HuH-7.5 (cell line): Measurements from ENCODE around the gene CARD11.
"Not testable (repeated sequence)": the region's sequence is repeated elsewhere in the genome, so short reads cannot be mapped to it uniquely, and the experiment has no call there.

Source experiments
- DNase-seq: peaks from one replicate; pipeline ENCODE4 v3.0.0; 2011; ENCODE audit warnings: low spot score

CARD11 gene

GRCh38 chr7:3064067-3064466 lies 20.4 kb upstream of the CARD11 start:
- DNase-seq: no peak

- DNase-seq: no peak
Measured at GRCh38 chr7:3063016-3063753, 19.5 kb upstream of the CARD11 start.

GRCh38 chr7:3057066-3057420 lies 13.4 kb upstream of the CARD11 start:
- no peak for DNase-seq

- no peak for DNase-seq
Measured at GRCh38 chr7:3056234-3057065, 12.8 kb upstream of the CARD11 start.

- DNase-seq: no peak
Measured at GRCh38 chr7:3055626-3056025, 12.0 kb upstream of the CARD11 start.

GRCh38 chr7:3042861-3043489 lies 692 bp downstream of the CARD11 start:
- no peak for DNase-seq

GRCh38 chr7:3041986-3042675 lies 1.5 kb downstream of the CARD11 start:
- DNase-seq: no peak

- no peak for DNase-seq
Measured at GRCh38 chr7:3039787-3040186, 3.9 kb downstream of the CARD11 start.

GRCh38 chr7:3038011-3038410 lies 5.7 kb downstream of the CARD11 start:
- not testable (repeated sequence) for DNase-seq

GRCh38 chr7:3037259-3037658 lies 6.4 kb downstream of the CARD11 start:
- no peak for DNase-seq

GRCh38 chr7:3034591-3035150 lies 9.0 kb downstream of the CARD11 start:
- no peak for DNase-seq

- DNase-seq: no peak
Measured at GRCh38 chr7:3033581-3033980, 10.1 kb downstream of the CARD11 start.

GRCh38 chr7:3033136-3033535 lies 10.5 kb downstream of the CARD11 start:
- no peak for DNase-seq

GRCh38 chr7:3032256-3032655 lies 11.4 kb downstream of the CARD11 start:
- no peak for DNase-seq

- no peak for DNase-seq
Measured at GRCh38 chr7:3029138-3029537, 14.5 kb downstream of the CARD11 start.

- no peak for DNase-seq
Measured at GRCh38 chr7:3028758-3029093, 14.9 kb downstream of the CARD11 start.

- no peak for DNase-seq
Measured at GRCh38 chr7:3028071-3028757, 15.5 kb downstream of the CARD11 start.

GRCh38 chr7:3027005-3027845 lies 16.4 kb downstream of the CARD11 start:
- DNase-seq: no peak

- DNase-seq: no peak
Measured at GRCh38 chr7:3025616-3026015, 18.1 kb downstream of the CARD11 start.

- DNase-seq: no peak
Measured at GRCh38 chr7:3021825-3022224, 21.8 kb downstream of the CARD11 start.

GRCh38 chr7:3021224-3021623 lies 22.4 kb downstream of the CARD11 start:
- not testable (repeated sequence) for DNase-seq
